A549 (cell line): Measurements from ENCODE around the gene MAST2. TPM values are rescaled to one million over a fixed set of nuclear protein-coding genes. Genes with fewer than 3 reads are reported as not detected.

Experiments
- ATAC-seq, 2 experiments: fragments of 200-7000 bp in 1 of 2; fragments of >200 bp in 1 of 2; cut with Nextera tagmentation in 1 of 2; cut with Tn5 transposase in 1 of 2; 3 replicates each; pipeline versions ENCODE4 v1.8.0 to v1.9.1; 2018 to 2020; ENCODE audit warnings: mild to moderate bottlenecking in 1 of 2, moderate library complexity in 1 of 2
- CTCF ChIA-PET: fragments of 300-600 bp; sonication (Branson Sonifier 250); formaldehyde crosslinking; extraction: SDS; loops from one replicate; lab custom pipeline; 2021; ENCODE audit warnings: antibody characterized with exemption, inconsistent platforms; lab: Yijun Ruan, JAX
- POLR2A ChIA-PET: fragments of 350-600 bp; formaldehyde crosslinking; extraction: SDS; loops from one replicate; lab custom pipeline; 2021; ENCODE audit warnings: antibody characterized with exemption, inconsistent platforms; lab: Yijun Ruan, JAX
- DNase-seq, 2 experiments: peaks; one replicate each; pipeline versions ENCODE4 v3.0.0 to v3.0.0-alpha.2; 2011 to 2016; ENCODE audit warnings: low read depth in 1 of 2, low spot score in 1 of 2
- FAIRE-seq: peaks from 2 replicates; lab custom pipeline; 2011; peaks lifted over from hg19 to GRCh38; lab: Jason Lieb, UNC
- H3K27ac ChIP-seq, 2 experiments: fragments of >200 bp; sonication (Bioruptor Twin); formaldehyde crosslinking; 3 replicates each; pipeline ENCODE4 v1.5.1; 2016 to 2017
- H3K4me1 ChIP-seq: fragments of >200 bp; sonication (Bioruptor Twin); formaldehyde crosslinking; 3 replicates; pipeline ENCODE4 v1.6.1; 2016
- H3K4me2 ChIP-seq: fragments of >200 bp; sonication (Bioruptor Twin); formaldehyde crosslinking; 3 replicates; pipeline ENCODE4 v1.6.1; 2016
- H3K4me3 ChIP-seq: fragments of >200 bp; sonication (Bioruptor Twin); formaldehyde crosslinking; 3 replicates; pipeline ENCODE4 v1.5.1; 2016
- H3K9me3 ChIP-seq: fragments of >200 bp; sonication (Bioruptor Twin); formaldehyde crosslinking; 3 replicates; pipeline ENCODE4 v1.6.1; 2016
- BCL3 ChIP-seq: fragments of >200 bp; sonication (Bioruptor Twin); formaldehyde crosslinking; IDR thresholded peaks from 3 replicates; pipeline ENCODE4 v1.6.1; 2016
- CBX8 ChIP-seq: fragments of 200-600 bp; sonication (generic); IDR thresholded peaks from 2 replicates; pipeline ENCODE4 v1.6.1; 2016
- CHD4 ChIP-seq: fragments of 200-600 bp; sonication (generic); IDR thresholded peaks from 2 replicates; pipeline ENCODE4 v1.6.1; 2016; ENCODE audit warnings: antibody characterized with exemption, mild to moderate bottlenecking, borderline replicate concordance
- EHMT2 ChIP-seq: fragments of 200-600 bp; sonication (generic); IDR thresholded peaks from 2 replicates; pipeline ENCODE4 v1.6.1; 2016; ENCODE audit warnings: antibody characterized with exemption, low read depth, mild to moderate bottlenecking, moderate library complexity
- ESRRA ChIP-seq: fragments of 150-350 bp; IDR thresholded peaks from 2 replicates; pipeline ENCODE4 v1.6.1; 2014; ENCODE audit warnings: mild to moderate bottlenecking, low read length, borderline replicate concordance
- FOSB ChIP-seq: fragments of 250-450 bp; sonication (Bioruptor Pico); IDR thresholded peaks from 2 replicates; pipeline ENCODE4 v1.5.0; 2020; ENCODE audit warnings: mild to moderate bottlenecking, moderate library complexity
- FOXS1 ChIP-seq: fragments of 250-450 bp; sonication (Bioruptor Pico); IDR thresholded peaks from 2 replicates; pipeline ENCODE4 v1.5.0; 2020; ENCODE audit warnings: mild to moderate bottlenecking, moderate library complexity
- HDAC2 ChIP-seq: fragments of 200-600 bp; sonication (generic); IDR thresholded peaks from 2 replicates; pipeline ENCODE4 v1.6.1; 2016
- HOXB13 ChIP-seq: fragments of 250-450 bp; sonication (Bioruptor Pico); IDR thresholded peaks from 2 replicates; pipeline ENCODE4 v1.5.0; 2020; ENCODE audit warnings: low read depth, mild to moderate bottlenecking, moderate library complexity
- JUN ChIP-seq, 2 experiments: fragments of >200 bp; sonication (Bioruptor Twin); formaldehyde crosslinking; IDR thresholded peaks; 2 replicates in 1 of 2; 3 replicates in 1 of 2; pipeline ENCODE4 v1.6.1; 2016 to 2017
- JUNB ChIP-seq: fragments of >200 bp; sonication (Bioruptor Twin); formaldehyde crosslinking; IDR thresholded peaks from 2 replicates; pipeline ENCODE4 v1.6.1; 2016
- MAFK ChIP-seq: fragments of 450-650 bp; IDR thresholded peaks from 2 replicates; pipeline ENCODE4 v1.6.1; 2014; ENCODE audit not compliant: partially characterized antibody
- MAX ChIP-seq: IDR thresholded peaks from 2 replicates; pipeline ENCODE4 v1.6.1; 2012
- MYC ChIP-seq: IDR thresholded peaks from 2 replicates; pipeline ENCODE4 v1.6.1; 2012; ENCODE audit warnings: mild to moderate bottlenecking, inconsistent platforms, low read length, improper control_type of control experiment, borderline replicate concordance
- NPAS2 ChIP-seq: fragments of 250-450 bp; sonication (Bioruptor Pico); IDR thresholded peaks from 2 replicates; pipeline ENCODE4 v1.8.0; 2022; ENCODE audit warnings: mild to moderate bottlenecking, moderate library complexity, borderline replicate concordance
- NR3C1 ChIP-seq: fragments of >200 bp; sonication (Bioruptor Twin); formaldehyde crosslinking; IDR thresholded peaks from 3 replicates; pipeline ENCODE4 v1.6.1; 2017
- POLR2A ChIP-seq: IDR thresholded peaks from 2 replicates; pipeline ENCODE4 v1.6.1; 2012; ENCODE audit warnings: mild to moderate bottlenecking, low read length
- POLR2AphosphoS2 ChIP-seq: conservative IDR thresholded peaks from 2 replicates; pipeline ENCODE4 v1.6.1; 2012; ENCODE audit warnings: low read length, improper control_type of control experiment, inconsistent platforms
- RCOR1 ChIP-seq: fragments of 150-350 bp; IDR thresholded peaks from 2 replicates; pipeline ENCODE4 v1.6.1; 2014; ENCODE audit warnings: antibody characterized with exemption, low read length, low read depth
- RFX5 ChIP-seq: fragments of 450-650 bp; IDR thresholded peaks from 2 replicates; pipeline ENCODE4 v1.7.1; 2014; ENCODE audit warnings: antibody characterized with exemption, mild to moderate bottlenecking, moderate library complexity
- TFCP2L1 ChIP-seq: fragments of 250-450 bp; sonication (Bioruptor Pico); IDR thresholded peaks from 2 replicates; pipeline ENCODE4 v1.5.0; 2021; ENCODE audit warnings: mild to moderate bottlenecking
- TP53 ChIP-seq: fragments of 250-450 bp; sonication (Bioruptor Pico); IDR thresholded peaks from 2 replicates; pipeline ENCODE4 v1.5.0; 2021; ENCODE audit warnings: mild to moderate bottlenecking, moderate library complexity
- ZFP36 ChIP-seq: fragments of 450-650 bp; IDR thresholded peaks from 2 replicates; pipeline ENCODE4 v1.6.1; 2014; ENCODE audit warnings: borderline replicate concordance; ENCODE audit not compliant: partially characterized antibody
- ZNF302 ChIP-seq: fragments of 250-450 bp; sonication (Bioruptor Pico); IDR thresholded peaks from 2 replicates; pipeline ENCODE4 v1.9.0; 2021; ENCODE audit warnings: inconsistent platforms, mild to moderate bottlenecking, moderate library complexity
- ZSCAN20 ChIP-seq: fragments of 250-450 bp; sonication (Bioruptor Pico); IDR thresholded peaks from 2 replicates; pipeline ENCODE4 v1.8.0; 2022; ENCODE audit warnings: mild to moderate bottlenecking, moderate library complexity
- WGBS: methylation state at CpG from one replicate; pipeline ENCODE4 v1.1.6; 2017; ENCODE audit errors: missing lambda C conversion rate; 5-methylcytosine and 5-hydroxymethylcytosine counted together
- polyA plus RNA-seq, 4 experiments: library from polyadenylated mRNA; depleted of rRNA in 3 of 4; stranded (reverse); fragments of >200 nt; fragmentation: RNase III in 1 of 4; extraction: RNeasy Plus Mini Kit Qiagen cat#74134 plus additional on column Dnase treatment in 1 of 4; gene quantifications; 2 replicates in 3 of 4; 3 replicates in 1 of 4; pipeline ENCODE4 v1.2.3, GENCODE V29; 2011 to 2017
- TF ChIP-seq, protein P1 (sequence below): fragments of 150-350 bp; IDR thresholded peaks from 2 replicates; pipeline ENCODE4 v1.6.1; 2014; ENCODE audit warnings: low read depth, mild to moderate bottlenecking, low read length

The MAST2 gene
- polyA plus RNA-seq, 2 of the 4 experiments (the other 2 are of a cell fraction) = 19.3 to 20.5 TPM

DNA sequence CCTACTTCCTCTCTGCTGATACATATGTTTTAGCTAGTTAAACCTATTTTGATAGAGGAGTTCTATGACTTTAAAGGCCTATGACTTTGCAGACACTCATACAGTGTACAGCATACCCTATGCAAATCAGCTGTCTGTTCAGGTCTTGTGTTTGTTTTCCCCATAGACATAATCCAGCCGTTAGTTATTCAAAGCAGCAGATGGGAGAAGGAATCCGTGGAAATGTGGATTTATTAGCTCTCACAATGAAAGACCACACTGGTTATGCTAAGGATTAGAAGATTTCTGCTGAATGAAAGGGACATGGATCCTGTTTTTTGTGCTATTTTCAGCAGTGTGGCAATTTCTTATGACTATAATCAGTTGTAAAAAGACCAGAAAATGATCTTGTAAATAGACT, 59.8 kb downstream of the MAST2 start:
- POLR2A ChIA-PET = no interaction called here
- no peak for DNase-seq
- no peaks in the 10 kb centered on the region for H3K9me3 ChIP-seq
- no peak for TF ChIP-seq POLR2A
- no peak for TF ChIP-seq RFX5
- no peak for TF ChIP-seq ZSCAN20
- no peak for TF ChIP-seq ZFP36
- TF ChIP-seq CHD4 = no peak
- no peak for TF ChIP-seq NR3C1
- no peak for TF ChIP-seq JUN (IDR thresholded peaks at IDR 0.05)
- no peak for TF ChIP-seq EHMT2
- no peak for TF ChIP-seq RCOR1
- no peak for TF ChIP-seq HOXB13 (CRISPR knock-in tag)
- no peak for TF ChIP-seq NPAS2
- TF ChIP-seq FOSB (CRISPR knock-in tag) = no peak
- TF ChIP-seq MAX = no peak
- no peak for TF ChIP-seq JUNB
- TF ChIP-seq POLR2AphosphoS2 = no peak
- TF ChIP-seq ZNF302 (CRISPR knock-in tag) = no peak
- TF ChIP-seq MYC = no peak
- TF ChIP-seq TFCP2L1 = no peak
- TF ChIP-seq, all 56 proteins: peak for 0
- H3K4me2 ChIP-seq = no peak overlapping the region
- no peak for FAIRE-seq
- ATAC-seq = no peak
- H3K4me1 ChIP-seq = peaks cover 28% of the 10 kb centered on the region
- WGBS = 84% methylated on average over 2 of the region's 2 CpGs
- no peak overlapping the region for H3K4me3 ChIP-seq
- H3K27ac ChIP-seq = no peak overlapping the region
- CTCF ChIA-PET = interaction anchor here (0.6 to 1.5 kb wide), 3 partner anchors 9 to 18 kb away, joined by 3 read pairs; no protein-coding TSS in a partner anchor

DNA sequence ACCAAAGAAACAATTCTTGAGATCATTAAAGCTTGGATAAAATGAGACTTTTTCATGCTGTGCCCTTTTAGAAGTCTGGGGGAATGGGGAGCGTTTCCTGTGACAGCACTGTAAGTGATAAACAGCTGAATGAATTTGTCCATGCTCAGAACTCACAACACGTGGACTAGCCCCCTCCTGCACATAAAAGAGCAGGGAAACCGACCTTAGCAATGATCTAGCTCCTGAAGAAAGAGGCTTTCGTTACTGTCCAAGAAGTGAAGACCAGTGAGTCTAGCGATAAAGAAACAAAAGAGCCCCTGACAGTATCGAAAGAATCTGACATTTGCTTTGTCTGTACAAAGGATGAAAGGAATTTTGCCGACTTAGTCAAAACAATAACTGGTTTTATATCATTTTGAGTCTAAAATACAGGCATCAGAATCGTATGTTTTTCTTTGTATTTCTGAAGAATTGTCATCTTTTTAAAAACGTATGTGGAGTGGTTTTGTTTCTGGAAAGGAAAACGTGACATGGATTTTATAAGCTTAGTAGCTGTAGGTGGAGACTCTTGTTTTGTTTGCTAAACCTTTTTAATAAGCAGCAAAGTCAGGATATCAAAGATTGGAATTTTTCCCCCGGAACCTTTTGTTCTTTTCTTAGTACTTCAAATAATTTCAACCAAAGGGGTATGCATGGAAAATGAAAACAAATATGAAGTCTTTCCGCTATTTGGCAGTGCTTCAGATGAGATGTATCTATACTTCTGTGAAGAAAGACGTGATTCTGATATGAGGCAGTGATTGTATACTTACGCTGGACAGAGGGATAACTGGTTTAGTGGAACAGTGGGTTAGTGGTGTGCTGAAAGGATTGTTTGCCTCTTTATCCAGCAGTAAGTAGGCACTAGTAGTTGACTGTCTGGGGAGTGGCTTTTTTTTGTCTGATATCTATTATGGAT, 61.0 kb downstream of the MAST2 start:
- Histone ChIP-seq H3K4me1 (peaks cover 40% of the 10 kb centered on the region), H3K4me2 (peak overlapping the region; percentile 30; the same call in 2 of the 3 replicates), H3K27ac (no peak overlapping the region), H3K4me3 (no peak overlapping the region)
- POLR2A ChIA-PET = no interaction called here
- WGBS = 71% methylated on average over 14 of the region's 14 CpGs
- FAIRE-seq = no peak
- CTCF ChIA-PET = interaction anchor here (1.0 kb wide), 1 partner anchor 17 kb away, joined by 3 read pairs; no protein-coding TSS in a partner anchor
- no peak for DNase-seq
- TF ChIP-seq TP53 (CRISPR knock-in tag) (no peak), MAFK (peak; percentile 59), POLR2A (no peak), MYC (no peak), FOXS1 (CRISPR knock-in tag) (no peak)
- TF ChIP-seq, all 56 proteins: peak for 1
- no peak for ATAC-seq
- H3K9me3 ChIP-seq = no peaks in the 10 kb centered on the region

GRCh38 chr1:45867697-45868348, 64.4 kb downstream of the MAST2 start:
- H3K9me3 ChIP-seq = no peaks in the 10 kb centered on the region
- WGBS = 69% methylated on average over 2 of the region's 2 CpGs
- ChIA-PET CTCF (interaction anchor here (0.7 kb wide), 1 partner anchor 13 kb away, joined by 3 read pairs; no protein-coding TSS in a partner anchor), POLR2A (no interaction called here)
- peak overlapping the region; percentile 81 for H3K4me2 ChIP-seq
- DNase-seq = no peak
- peaks cover 72% of the 10 kb centered on the region for H3K4me1 ChIP-seq
- no peak for FAIRE-seq
- no peak for TF ChIP-seq JUNB
- TF ChIP-seq ZFP36 = no peak
- TF ChIP-seq, protein P1, sequence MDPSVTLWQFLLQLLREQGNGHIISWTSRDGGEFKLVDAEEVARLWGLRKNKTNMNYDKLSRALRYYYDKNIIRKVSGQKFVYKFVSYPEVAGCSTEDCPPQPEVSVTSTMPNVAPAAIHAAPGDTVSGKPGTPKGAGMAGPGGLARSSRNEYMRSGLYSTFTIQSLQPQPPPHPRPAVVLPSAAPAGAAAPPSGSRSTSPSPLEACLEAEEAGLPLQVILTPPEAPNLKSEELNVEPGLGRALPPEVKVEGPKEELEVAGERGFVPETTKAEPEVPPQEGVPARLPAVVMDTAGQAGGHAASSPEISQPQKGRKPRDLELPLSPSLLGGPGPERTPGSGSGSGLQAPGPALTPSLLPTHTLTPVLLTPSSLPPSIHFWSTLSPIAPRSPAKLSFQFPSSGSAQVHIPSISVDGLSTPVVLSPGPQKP = no peak
- no peak for TF ChIP-seq BCL3
- no peak for TF ChIP-seq MYC
- no peak for TF ChIP-seq CBX8
- no peak for TF ChIP-seq ESRRA
- TF ChIP-seq FOSB (CRISPR knock-in tag) = no peak
- no peak for TF ChIP-seq HDAC2
- ATAC-seq = no peak; a peak in 1 of 6 replicates
- H3K27ac ChIP-seq = peak overlapping the region; percentile 73 to 84
- H3K4me3 ChIP-seq = no peak overlapping the region
